GM13976 (cell line): Measurements from ENCODE around the gene UBXN6.

ENCODE experiments used
- DNase-seq: peaks from one replicate; pipeline ENCODE4 v3.0.0; 2012; ENCODE audit warnings: low spot score
- in situ Hi-C: fragments of 300-500 bp; cut with MboI; formaldehyde crosslinking; loops from one replicate; pipeline ENCODE4 v1.12.0; 2022; ENCODE audit warnings: low sequenced_read_pairs, mixed read lengths, inconsistent platforms; ENCODE audit not compliant: unreplicated experiment
- TF ChIP-seq, protein P1 (sequence below): IDR thresholded peaks from 2 replicates; pipeline ENCODE4 v1.5.1; 2012; ENCODE audit warnings: borderline replicate concordance, mild to moderate bottlenecking; ENCODE audit not compliant: insufficient read depth; ENCODE audit errors: extremely low read depth, missing control alignments, control extremely low read depth

UBXN6 gene

DNA sequence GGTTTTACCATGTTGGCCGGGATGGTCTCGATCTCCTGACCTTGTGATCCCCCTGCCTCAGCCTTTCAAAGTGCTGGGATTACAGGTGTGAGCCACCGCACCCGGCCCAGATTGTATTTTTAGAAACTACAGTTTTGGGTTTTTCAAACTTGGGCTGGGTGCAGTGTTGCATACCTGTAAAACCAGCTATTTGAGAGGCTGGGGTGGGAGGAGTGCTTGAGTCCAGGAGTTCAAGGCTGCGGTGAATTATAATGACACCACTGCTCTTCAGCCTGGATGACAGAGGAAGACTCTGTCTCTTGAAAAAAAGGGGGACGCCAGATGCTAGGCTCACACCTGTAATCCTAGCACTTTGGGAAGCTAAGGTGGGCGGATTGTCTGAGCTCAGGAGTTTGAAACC lies 51.0 kb downstream of the UBXN6 start:
- in situ Hi-C loops = no loop called here
- no peak for DNase-seq
- TF ChIP-seq, protein P1, sequence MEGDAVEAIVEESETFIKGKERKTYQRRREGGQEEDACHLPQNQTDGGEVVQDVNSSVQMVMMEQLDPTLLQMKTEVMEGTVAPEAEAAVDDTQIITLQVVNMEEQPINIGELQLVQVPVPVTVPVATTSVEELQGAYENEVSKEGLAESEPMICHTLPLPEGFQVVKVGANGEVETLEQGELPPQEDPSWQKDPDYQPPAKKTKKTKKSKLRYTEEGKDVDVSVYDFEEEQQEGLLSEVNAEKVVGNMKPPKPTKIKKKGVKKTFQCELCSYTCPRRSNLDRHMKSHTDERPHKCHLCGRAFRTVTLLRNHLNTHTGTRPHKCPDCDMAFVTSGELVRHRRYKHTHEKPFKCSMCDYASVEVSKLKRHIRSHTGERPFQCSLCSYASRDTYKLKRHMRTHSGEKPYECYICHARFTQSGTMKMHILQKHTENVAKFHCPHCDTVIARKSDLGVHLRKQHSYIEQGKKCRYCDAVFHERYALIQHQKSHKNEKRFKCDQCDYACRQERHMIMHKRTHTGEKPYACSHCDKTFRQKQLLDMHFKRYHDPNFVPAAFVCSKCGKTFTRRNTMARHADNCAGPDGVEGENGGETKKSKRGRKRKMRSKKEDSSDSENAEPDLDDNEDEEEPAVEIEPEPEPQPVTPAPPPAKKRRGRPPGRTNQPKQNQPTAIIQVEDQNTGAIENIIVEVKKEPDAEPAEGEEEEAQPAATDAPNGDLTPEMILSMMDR = no peak

DNA sequence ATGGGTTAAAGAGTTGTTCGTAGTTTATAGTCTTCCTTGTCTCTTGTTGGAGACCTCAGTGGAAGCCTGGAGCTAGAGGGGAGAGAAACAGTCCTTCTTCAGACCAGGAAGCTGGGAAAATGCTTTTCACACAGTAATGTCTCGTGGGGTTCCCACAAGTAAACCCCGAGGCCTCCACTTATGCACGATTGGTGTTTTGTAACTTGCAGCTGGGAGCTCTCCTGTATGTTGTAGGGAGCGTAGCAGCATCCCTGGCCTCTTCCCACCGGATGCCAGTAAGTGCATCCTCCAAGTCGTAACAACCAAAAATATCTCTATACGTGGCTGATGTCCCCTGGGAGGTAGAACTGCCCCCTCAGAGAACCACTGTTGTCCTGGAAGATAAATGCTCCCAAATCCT lies 51.6 kb downstream of the UBXN6 start:
- in situ Hi-C loops = no loop called here
- TF ChIP-seq, protein P1 = no peak
- DNase-seq = no peak

DNA sequence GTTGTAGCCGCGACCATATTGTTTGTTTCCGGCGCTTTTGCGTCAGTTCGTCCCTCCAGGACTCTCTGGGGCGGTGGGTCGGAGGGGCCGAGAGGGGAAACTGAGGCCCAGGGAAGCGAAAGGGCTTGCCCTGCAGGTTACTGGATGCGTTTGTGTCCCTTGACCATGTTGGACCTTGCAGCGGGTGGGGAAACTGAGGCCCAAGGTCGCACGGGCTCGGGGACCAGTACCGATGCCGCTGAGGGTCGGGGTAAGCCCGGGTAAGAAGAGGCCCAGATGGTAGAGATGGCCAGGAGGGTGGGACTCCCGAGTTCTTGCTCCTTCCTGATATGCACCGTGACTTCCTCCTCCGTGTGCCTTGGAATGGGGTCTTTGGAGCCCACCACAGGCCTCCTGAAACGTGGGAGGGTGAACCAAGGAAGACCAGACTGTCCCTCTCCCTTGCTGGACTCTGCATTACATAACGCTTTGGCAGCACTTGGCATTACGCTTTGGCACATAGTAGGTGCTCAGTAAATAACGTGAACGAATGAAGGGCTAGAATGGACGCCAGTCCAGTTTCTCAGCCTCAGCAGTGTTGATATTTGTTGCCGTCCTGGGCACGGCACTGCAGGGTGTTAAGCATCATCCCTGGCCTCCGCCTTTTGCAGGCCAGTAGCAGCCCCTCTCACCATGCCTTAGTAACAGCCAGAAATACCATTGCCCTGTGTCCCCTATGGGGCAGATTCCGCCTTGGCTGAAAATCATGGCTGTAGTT lies 54.4 kb downstream of the UBXN6 start:
- in situ Hi-C loops = no loop called here
- no peak for DNase-seq

DNA sequence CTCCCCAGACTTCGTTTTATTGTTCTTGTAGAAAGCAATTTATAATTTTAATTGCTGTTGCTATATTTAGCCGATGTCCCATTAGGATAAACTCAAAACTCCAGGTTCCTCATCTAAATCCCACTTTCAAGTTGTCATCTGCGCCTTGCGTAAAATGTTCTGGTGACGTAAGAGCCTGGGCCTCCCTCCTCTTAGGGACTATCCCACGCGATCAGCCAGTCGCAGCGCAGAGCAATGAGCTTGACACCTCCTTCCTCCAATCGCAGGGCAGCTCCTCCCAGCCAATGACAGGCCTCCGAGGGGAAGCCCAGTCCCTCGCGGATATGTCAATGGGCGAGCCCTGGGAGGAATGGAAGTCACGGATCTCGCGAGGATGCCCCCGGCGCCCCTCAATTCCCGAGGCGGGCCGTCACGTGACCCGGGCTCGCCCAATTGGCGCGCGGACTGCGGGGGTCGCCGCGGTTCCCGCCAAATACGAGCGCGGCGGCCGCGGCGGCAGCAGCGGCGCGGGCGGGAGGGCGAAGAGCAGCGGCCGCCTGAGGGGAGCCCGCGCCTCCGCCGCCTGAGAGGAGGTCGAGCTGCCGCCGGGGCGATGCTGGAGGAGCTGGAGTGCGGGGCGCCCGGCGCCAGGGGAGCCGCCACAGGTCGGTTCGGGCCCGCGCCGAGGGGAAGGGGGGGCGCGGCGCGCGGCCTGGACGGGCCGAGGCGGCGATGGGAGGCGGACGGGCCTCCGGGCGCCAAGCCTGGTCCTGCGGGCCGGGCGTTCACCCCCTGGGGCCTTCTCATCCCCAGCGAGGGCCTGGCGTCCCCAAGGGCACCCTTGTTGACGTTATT lies 55.2 kb downstream of the UBXN6 start, which contains the start of gene CHAF1A:
TSS of gene CHAF1A (plus strand) at position 470 of the 834 bp plus-strand sequence. CDS start at position 593, 123 bp downstream.
- DNase-seq = peak; percentile 100
- in situ Hi-C loops = no loop called here
- TF ChIP-seq, protein P1 = no peak

More for the DNA sequence above, 54.4 kb downstream of the UBXN6 start:
- TF ChIP-seq, protein P1 = no peak

DNA sequence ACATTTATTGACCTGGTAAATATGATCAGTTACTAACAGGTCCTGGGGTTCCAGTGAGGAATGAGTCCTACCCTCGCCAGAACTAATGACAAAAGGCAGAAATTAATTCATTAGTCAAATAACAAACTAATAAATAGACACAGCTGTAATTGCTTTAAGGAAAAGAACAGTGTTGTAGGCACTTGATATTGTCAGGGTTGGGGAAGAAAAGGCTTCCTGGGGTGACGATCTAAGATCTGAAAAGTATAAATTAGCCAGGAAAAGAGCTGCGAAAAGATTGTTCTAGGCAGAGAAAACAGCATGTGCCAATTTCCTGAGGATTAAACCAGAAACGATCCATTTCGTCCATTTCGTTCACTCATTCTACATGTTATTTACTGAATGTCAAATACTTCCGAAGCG lies 55.8 kb downstream of the UBXN6 start:
- no peak for DNase-seq
- TF ChIP-seq, protein P1 = no peak
- in situ Hi-C loops = no loop called here

DNA sequence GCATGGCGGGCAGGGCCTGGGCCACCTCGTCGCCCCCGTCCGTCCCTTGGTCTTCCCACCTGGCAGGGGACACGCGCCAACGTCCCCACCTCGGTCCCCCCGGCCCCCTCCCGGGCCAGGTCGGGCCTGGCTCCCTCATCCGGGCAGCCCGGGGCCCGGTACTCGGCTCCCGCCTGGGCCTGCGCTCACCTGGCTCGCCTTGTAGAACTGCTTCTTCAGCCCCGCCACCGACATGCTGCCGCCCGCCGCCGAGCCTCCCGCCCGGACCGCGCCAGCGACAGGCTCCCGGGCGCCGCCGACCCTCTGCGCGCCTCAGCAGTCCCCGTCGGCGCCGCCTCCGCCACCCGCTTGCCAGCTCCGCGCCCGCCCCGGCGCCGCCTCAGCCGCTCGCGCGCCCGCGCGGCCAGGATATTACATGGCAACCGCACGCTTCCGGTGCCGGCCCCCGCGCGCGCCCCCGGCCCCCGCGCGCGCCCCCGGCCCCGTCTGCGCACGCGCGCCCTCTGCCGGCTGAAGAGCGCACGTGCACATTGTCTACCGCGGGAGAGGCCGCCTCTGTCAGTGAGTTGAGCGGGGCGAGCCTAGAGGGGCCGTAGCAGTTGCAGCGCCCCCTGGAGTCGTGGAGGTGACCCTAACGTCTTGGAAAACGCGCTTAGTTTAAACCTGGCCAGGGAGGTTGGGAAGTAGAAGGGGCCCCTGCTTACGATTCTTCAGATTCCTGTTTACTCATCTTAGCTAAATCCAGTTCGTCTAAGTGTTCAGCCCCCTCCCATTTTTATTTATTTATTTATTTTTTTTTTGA lies 57.3 kb downstream of the UBXN6 start, which contains the start of gene SH3GL1:
TSS of gene SH3GL1 (minus strand) at position 413 of the 802 bp plus-strand sequence. CDS start at position 234, 179 bp downstream.
- peak; percentile 92 for DNase-seq
- TF ChIP-seq, protein P1 = peak; percentile 99
- in situ Hi-C loops = no loop called here
